ENCODE measurements around the gene PPP1CC.
A peak's percentile ranks its signal among the peaks of the same experiment; 100 is the strongest.
"Not testable (repeated sequence)": the region's sequence is repeated elsewhere in the genome, so short reads cannot be mapped to it uniquely, and the experiment has no call there.

Gene PPP1CC

DNA sequence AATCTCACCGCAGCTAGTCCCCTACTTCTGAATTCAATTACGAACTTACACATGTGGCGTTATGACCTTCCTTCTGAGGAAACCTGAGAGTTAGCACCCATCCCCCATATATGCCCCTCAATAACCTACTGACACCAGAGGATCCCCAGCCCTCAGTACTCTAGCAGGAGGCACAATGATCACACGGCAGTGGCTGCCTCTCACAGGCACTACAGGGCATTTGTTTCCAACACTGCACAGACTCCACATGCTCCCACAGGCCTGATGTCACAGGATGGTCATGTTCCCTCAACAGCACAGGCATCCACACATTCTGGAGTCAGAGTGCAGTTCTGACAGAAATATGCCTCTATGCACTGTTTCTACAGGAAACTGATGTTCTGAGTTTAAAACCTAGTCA lies 17.4 kb downstream of the PPP1CC start:
- no peak for DNase-seq (ENCODE audit: low read depth)

DNA sequence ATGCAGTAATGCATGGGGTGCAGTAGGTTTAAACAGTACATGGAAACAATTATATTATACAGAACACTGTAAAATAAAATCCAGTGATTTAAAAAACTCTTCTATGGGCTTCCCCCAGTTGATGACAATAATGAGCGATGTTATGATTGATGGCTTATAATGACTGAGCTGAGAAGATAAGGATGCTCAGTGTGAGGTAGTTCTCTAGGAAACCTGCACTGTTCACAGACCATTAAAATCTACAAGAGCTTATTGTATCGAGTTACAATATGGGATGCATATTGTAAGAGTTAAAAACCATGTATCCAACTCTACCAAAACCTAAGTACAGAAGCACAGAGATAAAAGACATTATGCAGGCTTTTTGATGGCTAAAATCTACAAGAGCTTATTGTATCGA lies 19.8 kb downstream of the PPP1CC start:
- DNase-seq (ENCODE audit: low read depth), result not testable (repeated sequence)

DNA sequence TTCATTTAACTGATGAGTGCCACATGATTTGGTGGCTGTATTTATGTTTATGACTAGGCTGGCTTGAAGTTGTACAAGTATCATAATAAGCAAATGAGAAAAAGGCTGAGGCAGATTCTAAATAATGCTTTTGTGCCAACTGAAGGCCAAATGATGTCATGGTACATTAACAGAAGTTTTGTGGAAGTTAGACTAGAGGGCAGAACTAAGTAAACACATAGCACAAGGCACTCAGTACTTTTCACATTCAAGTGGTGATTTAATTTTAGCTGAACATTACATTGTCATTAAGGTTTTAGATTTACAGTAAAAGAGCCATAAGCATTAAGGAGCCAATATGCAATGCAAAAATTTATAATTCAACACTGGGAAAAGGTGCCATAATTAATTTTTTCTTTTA lies 21.1 kb downstream of the PPP1CC start:
- DNase-seq (ENCODE audit: low read depth), result no peak

- no peak for DNase-seq (ENCODE audit: low read depth)
Measured at GRCh38 chr12:110720516-110720915, 22.2 kb downstream of the PPP1CC start.

DNA sequence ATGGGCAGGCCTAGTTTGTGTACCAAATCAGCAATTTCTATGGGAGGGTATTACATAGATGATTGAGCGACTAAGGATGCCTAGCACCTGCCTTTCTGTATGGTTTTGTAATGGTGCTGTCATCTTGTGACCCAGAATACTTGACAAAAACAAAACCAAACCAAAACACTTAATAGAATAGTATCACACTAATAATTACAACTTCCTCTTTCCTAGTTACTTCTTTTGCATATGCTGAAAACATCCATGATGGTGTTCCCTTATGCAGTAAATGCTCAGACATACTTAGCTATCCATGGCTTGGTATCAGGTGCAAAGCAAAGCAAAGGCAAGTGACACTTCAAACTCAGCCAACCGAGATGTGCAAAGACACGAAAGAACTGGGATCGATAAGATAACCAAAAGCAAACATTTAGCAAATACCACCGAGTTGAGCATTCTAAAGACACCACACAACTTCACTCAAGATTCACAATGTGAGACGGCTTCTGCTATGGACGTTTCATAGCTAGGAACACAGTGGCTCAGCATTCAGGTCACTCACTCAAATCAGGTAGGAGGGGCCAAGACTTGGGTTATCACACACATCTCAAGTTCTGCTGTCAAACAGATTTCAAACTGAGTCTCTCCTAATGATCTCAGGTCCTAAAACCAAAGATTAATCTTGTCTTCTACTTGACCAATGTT lies 24.3 kb downstream of the PPP1CC start:
- DNase-seq (ENCODE audit: low read depth), result no peak

GRCh38 chr12:110717037-110717436 lies 25.7 kb downstream of the PPP1CC start:
- DNase-seq (ENCODE audit: low read depth), result no peak

DNA sequence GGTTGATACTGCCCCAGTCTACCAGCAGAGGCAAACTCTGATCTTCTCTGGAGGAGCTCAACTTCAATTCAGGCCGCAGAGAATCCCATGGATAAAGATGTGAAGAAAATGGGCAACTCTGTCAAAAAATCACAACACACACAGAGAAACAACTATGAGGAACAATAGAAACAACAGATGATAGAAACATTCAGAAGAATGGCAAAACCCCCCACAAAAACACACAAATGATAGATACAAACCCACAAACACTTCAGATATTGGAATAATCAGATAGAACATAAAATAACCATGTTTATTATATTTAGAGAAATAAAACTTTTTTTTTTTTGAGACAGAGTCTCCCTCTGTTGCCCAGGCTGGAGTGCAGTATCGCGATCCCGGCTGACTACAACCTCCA lies 33.8 kb downstream of the PPP1CC start:
- no peak for DNase-seq (ENCODE audit: low read depth)

- DNase-seq (ENCODE audit: low read depth), result no peak
Measured at GRCh38 chr12:110705309-110705708, 37.4 kb downstream of the PPP1CC start.

GRCh38 chr12:110704750-110705149 lies 37.9 kb downstream of the PPP1CC start:
- DNase-seq (ENCODE audit: low read depth), result no peak

DNA sequence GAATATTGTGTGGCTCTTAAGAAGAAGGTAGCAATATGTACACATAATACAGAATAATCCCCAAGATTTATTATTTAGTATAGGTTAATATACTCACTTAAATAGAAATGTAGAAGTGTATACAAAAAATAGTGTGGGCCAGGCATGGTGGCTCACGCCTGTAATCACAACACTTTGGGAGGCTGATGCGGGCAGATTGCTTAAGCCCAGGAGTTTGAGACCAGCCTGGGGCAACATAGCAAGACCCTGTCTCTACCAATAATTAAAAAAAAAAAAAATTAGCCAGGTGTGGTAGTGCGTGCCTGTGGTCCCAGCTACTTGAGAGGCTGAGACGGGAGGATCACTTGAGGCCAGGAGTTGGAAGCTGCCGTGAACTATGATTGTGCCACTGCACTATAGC lies 38.5 kb downstream of the PPP1CC start:
- no peak for DNase-seq (ENCODE audit: low read depth)

- no peak for DNase-seq (ENCODE audit: low read depth)
Measured at GRCh38 chr12:110702081-110702480, 40.6 kb downstream of the PPP1CC start.

GRCh38 chr12:110699591-110700445 lies 42.9 kb downstream of the PPP1CC start:
- DNase-seq (ENCODE audit: low read depth), result no peak

DNA sequence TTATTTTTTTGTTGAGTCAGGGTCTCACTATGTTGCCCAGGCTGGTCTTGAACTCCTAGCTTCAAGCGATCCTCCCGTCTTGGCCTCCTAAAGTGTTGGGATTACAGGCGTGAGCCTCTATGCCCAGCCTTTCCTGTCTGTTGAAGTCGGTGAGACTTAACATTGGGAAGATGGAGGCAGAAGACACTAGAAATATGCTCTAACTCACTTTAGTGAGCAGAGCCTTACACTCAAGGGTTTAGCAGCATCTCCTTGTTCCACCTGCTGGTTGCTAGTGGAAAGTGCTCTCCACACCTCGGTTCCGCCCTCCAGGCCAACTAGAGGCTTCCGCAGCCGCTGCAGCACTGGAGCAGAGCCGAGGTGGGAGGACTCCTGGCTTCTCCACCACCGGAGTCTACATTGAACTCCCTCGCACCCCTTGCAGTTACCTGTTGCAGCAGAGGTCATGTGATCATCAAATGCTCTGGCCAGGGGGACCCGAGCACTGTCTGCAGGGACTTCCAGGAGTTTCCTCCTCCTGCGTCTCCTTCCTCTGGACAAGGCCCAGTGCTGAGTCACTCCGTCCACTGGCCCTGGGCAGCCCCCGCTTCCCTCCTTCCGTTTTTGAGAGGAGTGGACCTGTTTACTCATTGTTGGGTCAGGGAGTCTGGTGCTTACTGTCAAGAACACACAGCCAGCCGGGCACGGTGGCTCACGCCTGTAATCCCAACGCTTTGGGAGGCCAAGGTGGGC lies 44.4 kb downstream of the PPP1CC start:
- DNase-seq (ENCODE audit: low read depth), result peak; percentile 32

GRCh38 chr12:110697236-110697635 lies 45.5 kb downstream of the PPP1CC start:
- DNase-seq (ENCODE audit: low read depth), result no peak

GRCh38 chr12:110696283-110696682 lies 46.4 kb downstream of the PPP1CC start:
- no peak for DNase-seq (ENCODE audit: low read depth)

GRCh38 chr12:110694330-110694901 lies 48.3 kb downstream of the PPP1CC start:
- DNase-seq (ENCODE audit: low read depth), result no peak

DNA sequence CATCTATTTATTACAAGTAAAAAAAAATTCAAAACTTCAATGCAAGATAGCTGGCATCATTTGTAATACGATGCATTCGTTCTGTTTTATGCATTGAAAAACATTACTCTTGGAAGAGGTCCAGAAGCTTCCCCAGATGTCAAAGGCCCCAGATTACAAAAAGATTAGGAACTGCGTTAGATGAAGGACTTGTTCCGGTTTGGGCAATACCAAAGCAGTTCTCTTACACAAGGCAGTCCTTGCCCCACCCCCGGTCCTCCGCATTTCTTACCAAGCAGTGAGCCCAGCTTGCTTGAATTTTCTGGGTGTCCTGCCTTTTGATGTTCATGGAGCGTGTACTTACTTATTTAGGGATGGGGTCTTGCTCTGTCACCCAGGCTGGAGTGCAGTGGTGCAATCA lies 49.0 kb downstream of the PPP1CC start:
- DNase-seq (ENCODE audit: low read depth), result no peak

- no peak for DNase-seq (ENCODE audit: low read depth)
Measured at GRCh38 chr12:110690127-110690430, 52.6 kb downstream of the PPP1CC start.

- no peak for DNase-seq (ENCODE audit: low read depth)
Measured at GRCh38 chr12:110689281-110690126, 53.2 kb downstream of the PPP1CC start.

GRCh38 chr12:110688446-110689280 lies 54.0 kb downstream of the PPP1CC start, which contains the start of gene HVCN1:
TSS of gene HVCN1 (minus strand) at chr12:110689115. CDS start at chr12:110683245, 5,870 bp downstream.
- no peak for DNase-seq (ENCODE audit: low read depth)

Measured in GM04504 (cell line).